K562 (cell line): ENCODE measurements around the gene MYBPH. TPM values are rescaled to one million over a fixed set of nuclear protein-coding genes. Genes with fewer than 3 reads are reported as not detected.

Experiments
- ATF6 ChIP-seq: sonication (generic); formaldehyde crosslinking; IDR thresholded peaks from 2 replicates; pipeline ENCODE4 v1.4.0; 2020; ENCODE audit warnings: mild to moderate bottlenecking, missing genetic modification reagents
- E2F1 ChIP-seq: sonication (generic); formaldehyde crosslinking; IDR thresholded peaks from 2 replicates; pipeline ENCODE4 v1.8.1; 2023; ENCODE audit warnings: mild to moderate bottlenecking, missing genetic modification reagents, moderate library complexity
- FOSL1 ChIP-seq: fragments of 200-800 bp; sonication (Bioruptor generic); conservative IDR thresholded peaks from 2 replicates; pipeline ENCODE4 v1.6.1; 2016; ENCODE audit warnings: missing genetic modification characterization, missing compliant biosample characterization
- HIVEP1 ChIP-seq: fragments of 250-450 bp; sonication (Bioruptor Pico); IDR thresholded peaks from 2 replicates; pipeline ENCODE4 v1.4.0; 2020; ENCODE audit warnings: mild to moderate bottlenecking
- MCM3 ChIP-seq: fragments of 450-650 bp; IDR thresholded peaks from 2 replicates; pipeline ENCODE4 v1.6.1; 2016
- MXD1 ChIP-seq: fragments of 250-450 bp; sonication (Bioruptor Pico); IDR thresholded peaks from 2 replicates; pipeline ENCODE4 v1.8.0; 2021; ENCODE audit warnings: borderline replicate concordance, mild to moderate bottlenecking, moderate library complexity; ENCODE audit not compliant: poor library complexity, severe bottlenecking
- MYC ChIP-seq, 2 experiments: fragments of 250-450 bp in 1 of 2; sonication (Bioruptor Pico) in 1 of 2; IDR thresholded peaks; 2 replicates each; pipeline versions ENCODE4 v1.5.1 to v1.6.1; 2012 to 2021; ENCODE audit warnings: low read depth in 2 of 2, borderline replicate concordance in 1 of 2, improper control_type of control experiment in 1 of 2, low read length in 1 of 2, mild to moderate bottlenecking in 1 of 2, moderate library complexity in 1 of 2
- POLR2AphosphoS2 ChIP-seq: IDR thresholded peaks from 2 replicates; pipeline ENCODE4 v1.6.1; 2012; ENCODE audit warnings: low read length, improper control_type of control experiment
- SP2 ChIP-seq: IDR thresholded peaks from 2 replicates; pipeline ENCODE4 v1.6.1; 2011; ENCODE audit warnings: mild to moderate bottlenecking, low read depth, low read length, moderate library complexity; ENCODE audit not compliant: poor library complexity, severe bottlenecking; ENCODE audit errors: extremely low read depth
- polyA plus RNA-seq, 8 experiments: library from polyadenylated mRNA; depleted of rRNA in 4 of 8; stranded (reverse) in 5 of 8; unstranded in 3 of 8; fragments of >200 nt; fragmentation: Nextera tagmentation in 2 of 8; fragmentation: Illumina TruSeq in 1 of 8; extraction: Ambion mirVana in 2 of 8; extraction: Trizol in 1 of 8; gene quantifications; 2 replicates each; pipeline versions ENCODE4 v1.2.1 to v1.2.3, GENCODE V29; 2011 to 2014; ENCODE audit warnings: inconsistent platforms in 1 of 8, missing spikeins in 1 of 8
- total RNA-seq, 7 experiments: library from RNA; depleted of rRNA in 6 of 7; stranded (reverse); fragments of >200 nt in 6 of 7; fragmentation: Illumina TruSeq in 2 of 7; extraction: Trizol in 2 of 7; gene quantifications; 2 replicates each; pipeline versions ENCODE4 v1.2.1 to v1.2.3, GENCODE V29; 2011 to 2021; ENCODE audit warnings: low replicate concordance in 1 of 7
- TF ChIP-seq, protein P1 (sequence below): fragments of 450-650 bp; formaldehyde crosslinking; IDR thresholded peaks from 2 replicates; pipeline ENCODE4 v1.4.0; 2022; ENCODE audit warnings: missing genetic modification characterization
- TF ChIP-seq, protein P2 (sequence below): fragments of 450-650 bp; IDR thresholded peaks from 2 replicates; pipeline ENCODE4 v1.6.1; 2016; ENCODE audit warnings: borderline replicate concordance

The MYBPH gene
- total and polyA plus RNA-seq, 9 of the 15 experiments (the other 6 are each of a cell fraction or from before 2014, with no cell fraction given): 0.13 TPM; not detected in 8

GRCh38 chr1:203124011-203124410, 51.6 kb downstream of the MYBPH start (continued):
- TF ChIP-seq, protein P1, sequence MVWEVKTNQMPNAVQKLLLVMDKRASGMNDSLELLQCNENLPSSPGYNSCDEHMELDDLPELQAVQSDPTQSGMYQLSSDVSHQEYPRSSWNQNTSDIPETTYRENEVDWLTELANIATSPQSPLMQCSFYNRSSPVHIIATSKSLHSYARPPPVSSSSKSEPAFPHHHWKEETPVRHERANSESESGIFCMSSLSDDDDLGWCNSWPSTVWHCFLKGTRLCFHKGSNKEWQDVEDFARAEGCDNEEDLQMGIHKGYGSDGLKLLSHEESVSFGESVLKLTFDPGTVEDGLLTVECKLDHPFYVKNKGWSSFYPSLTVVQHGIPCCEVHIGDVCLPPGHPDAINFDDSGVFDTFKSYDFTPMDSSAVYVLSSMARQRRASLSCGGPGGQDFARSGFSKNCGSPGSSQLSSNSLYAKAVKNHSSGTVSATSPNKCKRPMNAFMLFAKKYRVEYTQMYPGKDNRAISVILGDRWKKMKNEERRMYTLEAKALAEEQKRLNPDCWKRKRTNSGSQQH (CRISPR knock-in tag): no peak
- no peak for TF ChIP-seq MXD1 (CRISPR knock-in tag)
- no peak for TF ChIP-seq ATF6 (CRISPR knock-in tag)
- TF ChIP-seq MYC (IDR thresholded peaks at IDR 0.05; ENCODE audit: low read depth, low read length): no peak
- TF ChIP-seq MYC (CRISPR knock-in tag; IDR thresholded peaks at IDR 0.05; ENCODE audit: borderline replicate concordance, low read depth): no peak
- TF ChIP-seq HIVEP1 (CRISPR knock-in tag): no peak
- no peak for TF ChIP-seq POLR2AphosphoS2
- no peak for TF ChIP-seq FOSL1 (tag)
- TF ChIP-seq E2F1 (CRISPR knock-in tag): no peak
- TF ChIP-seq MCM3: no peak
- TF ChIP-seq, protein P2, sequence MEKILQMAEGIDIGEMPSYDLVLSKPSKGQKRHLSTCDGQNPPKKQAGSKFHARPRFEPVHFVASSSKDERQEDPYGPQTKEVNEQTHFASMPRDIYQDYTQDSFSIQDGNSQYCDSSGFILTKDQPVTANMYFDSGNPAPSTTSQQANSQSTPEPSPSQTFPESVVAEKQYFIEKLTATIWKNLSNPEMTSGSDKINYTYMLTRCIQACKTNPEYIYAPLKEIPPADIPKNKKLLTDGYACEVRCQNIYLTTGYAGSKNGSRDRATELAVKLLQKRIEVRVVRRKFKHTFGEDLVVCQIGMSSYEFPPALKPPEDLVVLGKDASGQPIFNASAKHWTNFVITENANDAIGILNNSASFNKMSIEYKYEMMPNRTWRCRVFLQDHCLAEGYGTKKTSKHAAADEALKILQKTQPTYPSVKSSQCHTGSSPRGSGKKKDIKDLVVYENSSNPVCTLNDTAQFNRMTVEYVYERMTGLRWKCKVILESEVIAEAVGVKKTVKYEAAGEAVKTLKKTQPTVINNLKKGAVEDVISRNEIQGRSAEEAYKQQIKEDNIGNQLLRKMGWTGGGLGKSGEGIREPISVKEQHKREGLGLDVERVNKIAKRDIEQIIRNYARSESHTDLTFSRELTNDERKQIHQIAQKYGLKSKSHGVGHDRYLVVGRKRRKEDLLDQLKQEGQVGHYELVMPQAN: no peak
- TF ChIP-seq SP2: no peak
